ENCODE data around the gene LETMD1. TPM values are rescaled to one million over a fixed set of nuclear protein-coding genes. Genes with fewer than 3 reads are reported as not detected.

The LETMD1 gene
- total RNA-seq, 3 donors from 2014 or later, result 63.6 to 92.0 (median 82.1) TPM

DNA sequence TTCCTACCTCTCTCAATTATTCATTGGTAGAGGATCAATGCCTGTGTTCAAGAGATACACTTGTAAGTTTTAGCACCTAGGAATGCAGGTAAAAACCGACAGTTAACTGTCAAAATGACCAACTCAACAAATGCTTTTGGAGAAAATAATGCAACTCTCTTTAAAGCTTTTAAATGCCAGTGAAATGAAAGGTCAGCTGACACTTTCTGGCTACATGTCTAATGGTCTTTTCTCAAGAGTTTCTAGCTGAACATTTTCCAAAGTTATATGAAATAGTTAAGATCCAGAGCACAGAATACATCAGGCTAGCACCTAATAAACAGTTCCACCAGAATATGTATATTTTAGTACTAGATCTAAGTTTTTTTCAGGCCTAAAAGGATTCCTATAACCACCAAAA, 33.3 kb downstream of the LETMD1 start:
- intact Hi-C loops (cut with DNase I; ENCODE audit: low total_unique reads), result no loop called here
- H3K9me3 ChIP-seq, result no peaks in the 10 kb centered on the region
- no peaks in the 10 kb centered on the region for H3K27me3 ChIP-seq
- H3K4me1 ChIP-seq, result peaks cover 0 to 4% of the 10 kb centered on the region in 2 donors
- no peaks in the 10 kb centered on the region for H3K36me3 ChIP-seq
- no peak overlapping the region for H3K27ac ChIP-seq
- no peak overlapping the region for H3K4me3 ChIP-seq
- TF ChIP-seq, protein P1, sequence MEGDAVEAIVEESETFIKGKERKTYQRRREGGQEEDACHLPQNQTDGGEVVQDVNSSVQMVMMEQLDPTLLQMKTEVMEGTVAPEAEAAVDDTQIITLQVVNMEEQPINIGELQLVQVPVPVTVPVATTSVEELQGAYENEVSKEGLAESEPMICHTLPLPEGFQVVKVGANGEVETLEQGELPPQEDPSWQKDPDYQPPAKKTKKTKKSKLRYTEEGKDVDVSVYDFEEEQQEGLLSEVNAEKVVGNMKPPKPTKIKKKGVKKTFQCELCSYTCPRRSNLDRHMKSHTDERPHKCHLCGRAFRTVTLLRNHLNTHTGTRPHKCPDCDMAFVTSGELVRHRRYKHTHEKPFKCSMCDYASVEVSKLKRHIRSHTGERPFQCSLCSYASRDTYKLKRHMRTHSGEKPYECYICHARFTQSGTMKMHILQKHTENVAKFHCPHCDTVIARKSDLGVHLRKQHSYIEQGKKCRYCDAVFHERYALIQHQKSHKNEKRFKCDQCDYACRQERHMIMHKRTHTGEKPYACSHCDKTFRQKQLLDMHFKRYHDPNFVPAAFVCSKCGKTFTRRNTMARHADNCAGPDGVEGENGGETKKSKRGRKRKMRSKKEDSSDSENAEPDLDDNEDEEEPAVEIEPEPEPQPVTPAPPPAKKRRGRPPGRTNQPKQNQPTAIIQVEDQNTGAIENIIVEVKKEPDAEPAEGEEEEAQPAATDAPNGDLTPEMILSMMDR (IDR thresholded peaks at IDR 0.05), result no peak
- TF ChIP-seq POLR2A (IDR thresholded peaks at IDR 0.05) (no peak), POLR2AphosphoS5 (IDR thresholded peaks at IDR 0.05) (no peak)
- no peak for DNase-seq (ENCODE audit: low spot score in 2 of 2)

DNA sequence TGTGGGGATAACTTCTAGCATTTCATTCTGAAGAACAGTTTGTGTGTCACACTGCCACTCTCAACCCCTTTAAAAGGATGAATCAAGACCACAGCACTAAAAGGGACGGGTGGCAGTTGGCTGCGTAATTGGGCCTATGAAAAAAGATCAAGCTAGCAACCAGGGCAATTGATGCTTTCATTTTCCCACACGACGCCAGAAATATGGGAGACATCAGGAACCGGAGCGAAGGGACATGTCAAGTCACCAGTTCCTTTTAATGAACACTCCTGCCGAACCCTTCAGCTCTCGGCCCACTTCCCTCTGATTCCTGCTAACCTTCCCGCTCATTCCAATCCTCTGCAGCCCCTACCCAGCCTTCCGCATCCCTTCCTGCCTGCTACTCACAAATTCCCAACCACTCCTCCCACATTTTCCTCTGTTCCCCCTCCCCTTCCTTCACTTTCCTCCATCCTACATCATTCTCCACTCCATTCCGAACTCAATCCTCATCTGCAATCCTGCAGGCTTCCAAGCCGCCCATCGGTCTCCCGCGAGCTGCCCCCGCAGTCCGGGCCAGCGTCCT, 34.5 kb downstream of the LETMD1 start:
- H3K36me3 ChIP-seq, result no peaks in the 10 kb centered on the region
- peak overlapping the region; percentile 90 to 96 for H3K27ac ChIP-seq
- peaks cover 0 to 4% of the 10 kb centered on the region in 2 donors for H3K4me1 ChIP-seq
- no peaks in the 10 kb centered on the region for H3K9me3 ChIP-seq
- no peaks in the 10 kb centered on the region for H3K27me3 ChIP-seq
- H3K4me3 ChIP-seq, result peak overlapping the region; percentile 91 to 100 (median 99)
- TF ChIP-seq POLR2A (IDR thresholded peaks at IDR 0.05), result no peak
- no peak for TF ChIP-seq POLR2AphosphoS5 (IDR thresholded peaks at IDR 0.05)
- TF ChIP-seq, protein P1 (IDR thresholded peaks at IDR 0.05), result no peak
- DNase-seq (ENCODE audit: low spot score in 2 of 2), result no peak
- intact Hi-C loops (cut with DNase I; ENCODE audit: low total_unique reads), result no loop called here

DNA sequence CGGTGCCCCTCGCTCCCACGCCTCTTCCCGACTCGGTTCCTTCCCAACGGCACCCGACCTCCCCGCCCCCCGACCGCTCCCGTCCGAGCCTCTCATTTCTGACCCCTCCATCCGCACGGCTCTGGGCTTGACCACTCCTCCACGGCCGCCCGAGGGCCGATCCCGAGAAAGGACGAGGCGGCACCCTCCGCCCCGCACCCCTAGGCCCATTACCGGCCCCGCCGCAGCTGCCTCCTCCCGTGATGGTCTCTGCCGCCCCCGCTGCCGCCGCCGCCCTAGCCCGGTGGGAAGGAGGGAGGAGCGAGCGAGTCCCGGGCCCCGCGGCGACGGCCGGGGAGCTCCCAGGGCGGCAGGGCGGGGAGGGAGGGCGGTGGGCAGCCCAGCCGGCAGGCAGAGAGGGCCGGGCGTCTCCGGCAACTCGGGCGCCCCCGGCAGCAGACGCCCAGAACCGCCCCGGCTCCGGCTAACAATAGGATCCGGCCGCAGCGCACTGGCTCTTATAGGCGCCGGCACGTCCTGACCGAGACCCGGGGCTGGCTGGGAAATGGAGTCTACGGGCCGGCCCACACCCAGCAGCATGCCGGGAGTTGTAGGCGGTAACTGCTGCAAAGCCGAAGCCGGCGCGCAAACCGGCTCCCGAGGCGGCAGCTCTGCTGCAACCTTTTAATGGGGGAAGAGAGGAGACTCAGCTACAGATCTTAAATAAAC, 35.2 kb downstream of the LETMD1 start, which contains the start of gene CSRNP2:
Gene CSRNP2 (minus strand): TSS at position 471 of the 708 bp plus-strand sequence. CDS start 7,035 bp downstream, outside the sequence.
- no peaks in the 10 kb centered on the region for H3K36me3 ChIP-seq
- peak within 1 kb of the TSS; percentile 90 to 96 for H3K27ac ChIP-seq
- DNase-seq (ENCODE audit: low spot score in 2 of 2), result peak; percentile 96
- no peaks in the 10 kb centered on the region for H3K27me3 ChIP-seq
- peaks cover 0 to 4% of the 10 kb centered on the region in 2 donors for H3K4me1 ChIP-seq
- TF ChIP-seq POLR2A (IDR thresholded peaks at IDR 0.05) (peak; percentile 94), POLR2AphosphoS5 (IDR thresholded peaks at IDR 0.05) (peak; percentile 95 to 96 (median 95))
- TF ChIP-seq, protein P1 (IDR thresholded peaks at IDR 0.05), result no peak
- H3K4me3 ChIP-seq, result peak within 1 kb of the TSS; percentile 91 to 100 (median 99)
- intact Hi-C loops (cut with DNase I; ENCODE audit: low total_unique reads), result no loop called here
- H3K9me3 ChIP-seq, result no peaks in the 10 kb centered on the region

DNA sequence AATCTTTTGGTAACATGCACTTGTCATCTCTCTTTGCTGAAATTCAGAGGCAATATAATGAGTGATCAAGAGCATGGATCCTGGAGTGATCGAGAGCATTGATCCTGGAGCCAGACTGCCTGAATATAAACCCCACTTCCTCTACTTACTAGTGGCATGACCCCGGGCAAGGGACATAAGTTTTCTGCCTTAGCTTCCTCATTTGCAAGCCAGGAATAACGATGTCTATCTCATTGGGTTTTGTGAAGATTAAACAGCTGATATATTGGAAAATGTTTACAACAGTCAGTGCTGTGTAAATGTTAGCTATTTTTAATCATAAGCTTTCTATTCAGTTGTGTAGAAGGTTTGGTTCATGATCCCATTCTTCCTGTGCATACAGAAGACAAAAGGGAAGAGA, 37.6 kb downstream of the LETMD1 start:
- no peak for DNase-seq (ENCODE audit: low spot score in 2 of 2)
- TF ChIP-seq POLR2A (IDR thresholded peaks at IDR 0.05) (no peak), POLR2AphosphoS5 (IDR thresholded peaks at IDR 0.05) (no peak)
- TF ChIP-seq, protein P1 (IDR thresholded peaks at IDR 0.05), result no peak
- intact Hi-C loops (cut with DNase I; ENCODE audit: low total_unique reads), result no loop called here

DNA sequence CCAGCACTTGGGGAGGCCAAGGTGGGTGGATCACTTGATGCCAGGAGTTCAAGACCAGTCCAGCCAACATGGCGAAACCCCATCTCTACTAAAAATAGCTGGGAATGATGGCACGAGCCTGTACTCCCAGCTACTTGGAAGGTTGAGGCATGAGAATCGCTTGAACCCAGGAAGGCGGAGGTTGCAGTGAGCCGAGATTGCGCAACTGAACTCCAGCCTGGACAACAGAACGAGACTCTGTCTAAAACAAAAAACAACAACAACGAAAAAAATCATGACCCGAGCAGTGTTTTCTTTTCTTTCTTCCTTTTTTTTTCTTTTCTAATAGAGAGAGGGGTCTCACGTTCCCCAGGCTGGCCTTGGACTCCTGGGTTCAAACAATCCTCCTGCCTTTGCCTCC, 38.8 kb downstream of the LETMD1 start:
- no peak overlapping the region for H3K27ac ChIP-seq
- no peak overlapping the region for H3K4me3 ChIP-seq
- no peaks in the 10 kb centered on the region for H3K9me3 ChIP-seq
- H3K36me3 ChIP-seq, result no peaks in the 10 kb centered on the region
- H3K27me3 ChIP-seq, result no peaks in the 10 kb centered on the region
- intact Hi-C loops (cut with DNase I; ENCODE audit: low total_unique reads), result no loop called here
- TF ChIP-seq POLR2AphosphoS5 (IDR thresholded peaks at IDR 0.05) (no peak), POLR2A (IDR thresholded peaks at IDR 0.05) (no peak)
- TF ChIP-seq, protein P1 (IDR thresholded peaks at IDR 0.05), result no peak
- no peak for DNase-seq (ENCODE audit: low spot score in 2 of 2)
- H3K4me1 ChIP-seq, result peaks cover 0 to 4% of the 10 kb centered on the region in 2 donors

More for the DNA sequence above, 37.6 kb downstream of the LETMD1 start:
- no peaks in the 10 kb centered on the region for H3K36me3 ChIP-seq
- no peaks in the 10 kb centered on the region for H3K27me3 ChIP-seq
- no peak overlapping the region for H3K4me3 ChIP-seq
- peak overlapping the region in 1 of 2 donors; percentile 10 for H3K27ac ChIP-seq
- H3K4me1 ChIP-seq, result peaks cover 0 to 4% of the 10 kb centered on the region in 2 donors
- no peaks in the 10 kb centered on the region for H3K9me3 ChIP-seq
